NCI-H1105 treated with DMSO at 0.1 percent for 48 hours (cell line): ENCODE data around the gene EPAS1.
"Not testable (repeated sequence)": the region's sequence is repeated elsewhere in the genome, so short reads cannot be mapped to it uniquely, and the experiment has no call there.

Experiments used
- DNase-seq: peaks from one replicate; lab custom pipeline; 2025; lab: John Stamatoyannopoulos, UW

EPAS1 gene

DNA sequence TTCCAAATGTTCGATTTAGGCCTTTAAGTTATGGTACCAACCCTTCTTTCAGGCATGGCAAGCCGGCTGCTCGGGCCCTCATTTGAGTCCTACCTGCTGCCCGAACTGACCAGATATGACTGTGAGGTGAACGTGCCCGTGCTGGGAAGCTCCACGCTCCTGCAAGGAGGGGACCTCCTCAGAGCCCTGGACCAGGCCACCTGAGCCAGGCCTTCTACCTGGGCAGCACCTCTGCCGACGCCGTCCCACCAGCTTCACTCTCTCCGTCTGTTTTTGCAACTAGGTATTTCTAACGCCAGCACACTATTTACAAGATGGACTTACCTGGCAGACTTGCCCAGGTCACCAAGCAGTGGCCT, 87.2 kb downstream of the EPAS1 start:
- no peak for DNase-seq

DNA sequence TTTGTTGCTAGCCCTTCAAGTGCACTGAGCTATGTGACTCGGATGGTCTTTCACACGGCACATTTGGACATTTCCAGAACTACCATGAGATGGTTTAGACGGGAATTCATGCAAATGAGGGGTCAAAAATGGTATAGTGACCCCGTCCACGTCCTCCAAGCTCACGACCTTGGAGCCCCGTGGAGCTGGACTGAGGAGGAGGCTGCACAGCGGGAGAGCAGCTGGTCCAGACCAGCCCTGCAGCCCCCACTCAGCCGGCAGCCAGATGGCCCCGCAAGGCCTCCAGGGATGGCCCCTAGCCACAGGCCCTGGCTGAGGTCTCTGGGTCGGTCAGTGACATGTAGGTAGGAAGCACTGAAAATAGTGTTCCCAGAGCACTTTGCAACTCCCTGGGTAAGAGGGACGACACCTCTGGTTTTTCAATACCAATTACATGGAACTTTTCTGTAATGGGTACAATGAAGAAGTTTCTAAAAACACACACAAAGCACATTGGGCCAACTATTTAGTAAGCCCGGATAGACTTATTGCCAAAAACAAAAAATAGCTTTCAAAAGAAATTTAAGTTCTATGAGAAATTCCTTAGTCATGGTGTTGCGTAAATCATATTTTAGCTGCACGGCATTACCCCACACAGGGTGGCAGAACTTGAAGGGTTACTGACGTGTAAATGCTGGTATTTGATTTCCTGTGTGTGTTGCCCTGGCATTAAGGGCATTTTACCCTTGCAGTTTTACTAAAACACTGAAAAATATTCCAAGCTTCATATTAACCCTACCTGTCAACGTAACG, 88.8 kb downstream of the EPAS1 start:
- DNase-seq, result no peak

DNA sequence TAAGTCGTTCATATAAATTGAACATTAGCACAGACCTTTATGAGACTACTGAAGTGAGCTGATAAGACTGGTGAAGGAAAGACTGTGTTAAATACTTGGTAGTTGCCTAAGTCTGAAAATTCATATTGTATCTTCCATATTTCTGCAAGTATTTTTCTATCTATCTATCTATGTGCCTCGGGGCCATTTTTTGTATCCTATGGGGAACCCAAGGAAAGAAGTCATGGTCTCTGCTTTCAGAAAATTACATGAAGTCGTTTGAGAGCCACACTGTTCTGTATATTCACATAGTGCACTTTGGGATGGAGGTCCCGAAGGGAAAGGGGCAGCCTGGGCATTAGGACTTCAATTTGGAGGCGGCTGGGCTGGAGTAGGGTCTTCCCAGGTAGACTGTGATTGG, 89.6 kb downstream of the EPAS1 start:
- no peak for DNase-seq

DNA sequence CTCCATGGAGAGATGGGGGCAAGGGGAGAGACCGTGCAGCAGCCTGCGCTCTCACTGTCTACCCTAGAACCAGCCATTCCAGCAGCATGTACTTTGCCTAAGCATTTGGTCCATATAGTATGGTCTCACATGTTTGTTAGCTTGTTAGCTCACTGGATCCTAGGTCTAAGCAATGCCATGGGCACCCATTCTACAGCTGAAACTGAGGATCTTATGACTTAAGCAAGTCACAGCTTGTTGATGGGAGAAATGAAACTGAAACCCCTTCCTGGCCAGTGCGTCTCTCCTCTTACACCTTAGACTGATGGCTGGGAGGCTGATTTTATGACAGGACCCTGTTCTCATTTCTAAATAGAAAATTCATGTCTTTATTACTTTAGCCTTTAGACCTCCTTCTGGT, 90.1 kb downstream of the EPAS1 start:
- no peak for DNase-seq

GRCh38 chr2:46387886-46388515, 90.8 kb downstream of the EPAS1 start:
- DNase-seq, result no peak

- DNase-seq, result no peak
These were observed 91.7 kb downstream of the EPAS1 start for GRCh38 chr2:46388881-46389280.

DNA sequence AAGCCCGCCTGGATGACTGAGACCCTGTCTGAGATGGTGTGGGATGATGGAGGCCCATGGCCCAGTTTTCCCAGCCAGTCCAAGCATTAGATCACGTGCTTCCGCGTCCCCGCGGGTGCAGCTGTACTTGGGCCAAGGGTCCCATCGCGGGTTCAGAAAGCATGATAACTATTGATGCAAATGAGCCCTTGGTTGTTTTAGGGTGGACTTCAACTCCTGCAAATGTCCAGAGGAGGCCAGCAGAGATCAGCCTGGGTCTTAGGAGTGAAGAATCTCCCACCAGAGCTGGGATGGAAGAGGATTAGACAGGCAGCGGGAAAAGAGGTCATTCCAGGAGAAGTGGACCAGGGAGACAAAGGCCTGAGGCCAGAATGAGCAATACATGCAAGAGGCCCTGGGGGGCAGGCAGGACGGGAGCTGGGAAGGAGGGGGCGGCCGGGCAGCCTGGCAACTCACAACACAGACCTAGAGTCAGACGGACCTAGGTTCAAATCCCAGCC, 92.3 kb downstream of the EPAS1 start:
- DNase-seq, result no peak

DNA sequence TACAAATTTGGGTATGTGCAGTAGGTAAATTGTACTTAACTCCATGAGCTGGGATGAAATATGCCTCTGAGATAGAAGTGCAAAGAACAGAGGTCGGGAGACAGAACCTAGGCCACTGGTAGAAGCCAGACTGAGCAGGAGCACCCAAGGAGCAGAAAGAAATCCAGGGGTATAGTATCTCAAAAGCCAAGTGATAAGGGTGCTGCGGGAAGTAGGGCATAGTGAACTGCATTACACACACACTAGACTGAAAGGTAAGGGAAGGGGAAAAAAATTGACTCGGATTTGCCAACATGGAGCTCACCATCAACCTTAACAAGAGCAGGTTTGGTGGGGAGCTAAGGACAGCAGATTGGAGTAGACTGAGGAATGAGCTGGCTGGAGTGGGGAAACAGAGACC, 92.8 kb downstream of the EPAS1 start:
- no peak for DNase-seq

DNA sequence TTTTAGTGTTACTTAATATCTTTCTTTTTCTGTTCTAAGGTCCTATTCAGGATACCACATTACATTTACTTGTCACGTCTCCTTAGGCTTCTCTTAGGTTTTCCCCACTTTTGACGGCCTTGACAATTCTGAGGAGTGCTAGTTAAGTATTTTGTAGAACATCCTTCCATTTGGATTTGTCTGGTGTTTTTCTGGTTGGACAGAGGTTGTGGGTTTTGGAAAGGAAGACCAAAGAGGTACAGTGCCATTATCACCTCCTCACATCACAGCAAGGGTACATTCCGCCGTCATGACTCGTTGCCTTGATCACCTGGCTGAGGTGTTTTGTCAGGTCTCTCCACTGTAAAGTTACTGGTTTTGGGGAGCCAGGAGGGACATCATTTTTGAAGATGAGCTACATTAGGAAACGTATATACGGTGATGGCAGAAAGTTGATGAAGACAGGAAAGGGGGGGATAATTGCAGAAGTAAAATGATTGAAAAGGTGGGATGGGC, 93.7 kb downstream of the EPAS1 start:
- no peak for DNase-seq

GRCh38 chr2:46392561-46393346, 95.5 kb downstream of the EPAS1 start:
- no peak for DNase-seq

DNA sequence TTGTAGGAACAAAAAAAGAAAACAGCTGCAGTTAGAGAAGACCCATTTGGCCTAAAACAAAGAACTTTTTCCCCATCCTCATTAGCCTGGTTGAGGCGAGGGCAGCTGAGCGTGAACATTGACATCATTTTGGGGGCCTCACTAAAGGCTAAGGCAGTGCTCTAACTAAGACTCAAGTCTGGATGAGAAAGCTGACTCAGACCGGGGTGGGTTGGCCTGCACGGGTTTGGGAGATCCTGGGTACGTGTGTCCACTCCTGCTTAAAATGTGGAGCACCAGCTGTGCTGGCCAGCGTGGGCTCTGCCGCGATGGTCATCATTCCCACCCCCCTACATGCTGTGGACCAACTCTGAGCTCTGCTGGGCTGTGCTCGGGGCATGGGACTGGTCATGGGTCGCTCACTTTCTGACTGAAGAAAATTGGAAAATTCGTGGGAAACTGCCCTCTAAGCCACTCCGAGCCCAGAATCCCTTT, 96.2 kb downstream of the EPAS1 start:
- no peak for DNase-seq

DNA sequence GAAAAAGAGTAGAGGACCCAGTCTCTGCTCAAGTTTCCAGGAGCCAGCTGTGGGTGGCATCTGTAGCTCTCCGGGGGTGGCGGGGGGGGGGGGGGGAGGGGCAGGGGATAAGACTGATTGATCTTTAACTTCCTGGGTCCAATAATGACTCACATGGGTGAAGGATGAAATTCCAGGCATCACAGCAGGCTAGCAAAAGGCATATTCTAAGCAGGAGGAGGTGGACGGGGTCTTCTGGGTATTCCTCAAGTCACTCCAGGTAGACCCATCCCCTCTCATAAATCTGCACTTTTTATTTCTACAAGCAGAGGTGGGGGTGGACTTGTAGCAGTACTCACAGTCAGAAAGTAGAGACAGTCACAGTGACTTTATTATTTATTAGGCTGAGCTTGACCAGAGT, 96.7 kb downstream of the EPAS1 start:
- DNase-seq, result no peak

DNA sequence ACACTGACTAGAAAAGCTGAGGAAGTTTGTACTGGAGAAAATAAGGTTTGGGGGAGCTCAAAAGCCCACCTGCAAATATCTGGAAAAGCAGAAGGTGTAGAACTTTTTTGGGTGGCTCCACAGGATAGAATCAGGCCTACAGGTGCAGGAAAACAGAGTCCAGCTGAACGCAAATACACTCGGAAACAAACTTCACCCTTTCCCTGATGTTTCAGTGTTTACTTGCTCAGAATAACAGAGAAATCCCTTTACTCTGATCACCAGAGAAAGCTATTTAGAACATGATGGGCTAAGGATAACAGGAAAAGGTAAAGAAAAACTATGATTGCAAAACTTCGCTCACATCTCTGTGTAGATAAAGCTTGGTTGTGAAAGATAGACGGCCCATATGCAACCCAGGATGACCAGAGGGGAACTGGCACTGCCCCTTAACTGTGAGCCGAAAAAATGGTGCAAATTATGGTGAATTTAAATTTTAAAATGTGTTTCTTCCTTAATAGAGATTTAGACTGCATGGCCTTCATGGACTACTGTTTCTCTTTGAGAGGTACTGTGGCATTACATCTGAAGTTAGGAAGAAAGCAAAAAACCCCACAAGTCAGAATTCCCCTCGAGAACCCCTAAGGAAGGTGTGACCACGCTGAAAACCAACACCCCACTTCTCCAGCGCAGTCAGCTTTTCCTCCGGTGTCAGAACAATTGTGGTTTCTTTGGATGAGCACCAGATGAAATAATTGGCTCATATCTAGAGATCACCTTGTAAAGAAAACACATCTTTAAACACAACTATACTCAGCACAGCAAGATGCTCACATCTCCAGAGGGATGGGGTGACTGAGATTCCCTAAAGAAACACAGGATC, 97.7 kb downstream of the EPAS1 start:
- DNase-seq, result no peak

DNA sequence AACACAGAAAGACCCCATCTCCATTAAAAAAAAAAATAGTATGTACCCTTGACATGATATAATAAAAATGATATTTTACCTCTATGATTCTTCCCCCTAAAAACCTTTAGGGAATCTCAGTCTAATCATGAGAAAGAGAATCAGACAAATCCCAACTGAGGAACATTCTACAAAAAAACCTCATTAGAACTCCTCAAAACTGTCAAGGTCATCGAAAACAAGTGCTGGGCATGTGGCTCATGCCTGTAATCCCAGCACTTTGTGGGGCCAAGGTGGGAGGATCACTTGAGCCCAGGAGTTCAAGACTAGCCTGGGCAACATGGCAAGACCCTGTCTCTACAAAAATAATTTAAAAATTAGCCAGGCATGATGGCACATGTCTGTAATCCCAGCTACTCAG, 98.5 kb downstream of the EPAS1 start:
- DNase-seq, result not testable (repeated sequence)

- DNase-seq, result no peak
These were observed 102.8 kb downstream of the EPAS1 start for GRCh38 chr2:46400016-46400415.

DNA sequence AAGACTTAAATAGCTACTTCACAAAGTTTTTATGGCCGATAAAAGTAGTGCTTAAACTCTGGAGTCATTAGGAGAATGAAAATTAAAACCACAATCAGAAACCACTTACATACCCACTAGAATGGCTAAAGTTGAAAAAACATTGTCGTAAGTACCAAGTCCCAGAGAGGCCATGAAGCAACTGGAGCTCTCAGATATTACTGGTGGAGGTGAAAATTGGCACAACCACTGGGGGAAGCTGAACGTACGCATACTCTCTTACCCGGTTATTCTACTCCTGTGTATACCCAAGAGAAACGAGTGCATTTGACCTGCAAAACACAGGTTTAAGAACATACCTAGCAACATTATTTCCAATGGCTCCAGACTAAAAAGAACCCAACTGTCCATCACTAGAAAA, 105.7 kb downstream of the EPAS1 start:
- DNase-seq, result no peak

GRCh38 chr2:46404181-46404759, 107.1 kb downstream of the EPAS1 start:
- DNase-seq, result no peak

- no peak for DNase-seq
These were observed 110.7 kb downstream of the EPAS1 start for GRCh38 chr2:46407852-46408455.

GRCh38 chr2:46409756-46410155, 112.5 kb downstream of the EPAS1 start:
- DNase-seq, result no peak

DNA sequence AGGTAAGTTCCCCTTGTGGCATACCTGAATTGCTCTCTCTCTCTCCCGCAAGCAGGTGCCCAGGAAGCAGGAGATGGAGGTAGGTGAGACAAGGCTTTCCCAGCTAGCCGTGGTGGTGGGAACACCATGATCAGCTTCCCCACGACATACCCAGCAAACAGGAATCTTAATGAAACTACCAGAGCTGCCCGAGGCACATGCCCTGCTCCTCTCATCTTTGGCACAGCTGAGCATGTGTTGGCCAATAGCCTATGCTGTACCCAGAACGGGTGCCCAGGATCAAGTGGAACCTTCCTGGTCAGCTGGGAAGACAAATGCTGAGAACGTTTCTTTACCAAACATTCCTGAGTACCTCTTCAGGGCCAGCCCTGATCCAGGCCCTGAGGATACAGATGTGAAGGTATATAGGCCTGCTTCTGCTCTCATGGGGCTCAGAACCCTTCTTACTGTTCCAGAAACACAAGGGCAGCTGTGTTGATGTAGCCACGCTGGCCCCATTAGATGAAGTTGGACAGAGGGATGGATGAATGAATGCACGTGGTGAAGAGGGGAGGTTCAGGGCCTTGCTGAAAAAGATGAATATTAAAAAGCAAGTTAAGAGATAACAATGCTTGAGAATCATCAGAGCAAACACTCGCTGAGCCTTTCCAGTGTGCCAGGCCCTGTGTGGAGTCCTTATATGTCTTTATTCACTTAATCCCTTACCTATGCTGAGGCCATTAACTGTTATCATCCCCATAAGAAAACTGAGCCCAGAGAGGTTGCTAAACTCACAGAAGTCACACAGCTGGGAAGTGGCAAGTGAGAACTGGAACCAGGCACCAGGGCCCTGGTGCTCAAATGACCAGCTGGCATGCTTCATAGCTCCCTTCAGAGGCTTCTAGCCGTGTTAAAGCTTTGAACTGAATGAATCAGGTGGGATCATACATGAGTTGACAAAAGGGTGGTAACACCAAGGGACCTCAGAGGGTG, 113.4 kb downstream of the EPAS1 start:
- DNase-seq, result no peak
